KMS-11 (cell line): ENCODE measurements around the gene EPC2.

Experiments
- H2AFZ ChIP-seq: fragments of 200-600 bp; sonication (generic); 2 replicates; pipeline ENCODE4 v1.6.1; 2016; ENCODE audit warnings: antibody characterized with exemption, mixed run types, low read depth
- H3K27ac ChIP-seq: fragments of 200-600 bp; sonication (generic); 2 replicates; pipeline ENCODE4 v1.6.1; 2016; ENCODE audit warnings: mild to moderate bottlenecking, mixed run types
- H3K27me3 ChIP-seq: fragments of 200-600 bp; sonication (generic); 2 replicates; pipeline ENCODE4 v1.6.1; 2017; ENCODE audit warnings: mild to moderate bottlenecking, low read depth, mixed run types, moderate library complexity; ENCODE audit not compliant: insufficient read depth
- H3K36me3 ChIP-seq: fragments of 200-600 bp; sonication (generic); 2 replicates; pipeline ENCODE4 v1.6.1; 2017; ENCODE audit warnings: mild to moderate bottlenecking, mixed run types; ENCODE audit not compliant: insufficient read depth
- H3K4me1 ChIP-seq: fragments of 200-600 bp; sonication (generic); 2 replicates; pipeline ENCODE4 v1.6.1; 2016; ENCODE audit warnings: mild to moderate bottlenecking, low read depth, mixed run types; ENCODE audit not compliant: poor library complexity, severe bottlenecking
- H3K4me2 ChIP-seq: fragments of 200-600 bp; sonication (generic); 2 replicates; pipeline ENCODE4 v1.7.0; 2016; ENCODE audit warnings: mild to moderate bottlenecking, mixed run types
- H3K4me3 ChIP-seq: fragments of 200-600 bp; sonication (generic); IDR thresholded peaks from 2 replicates; pipeline ENCODE4 v1.6.1; 2017; ENCODE audit warnings: low read depth, low read length, mixed read lengths; ENCODE audit not compliant: insufficient read depth
- H3K79me2 ChIP-seq: fragments of 200-600 bp; sonication (generic); 2 replicates; pipeline ENCODE4 v1.6.1; 2016; ENCODE audit warnings: low read depth, mixed run types; ENCODE audit not compliant: insufficient read depth
- H3K9ac ChIP-seq: fragments of 200-600 bp; sonication (generic); 2 replicates; pipeline ENCODE4 v1.6.1; 2016; ENCODE audit warnings: mild to moderate bottlenecking, mixed run types
- H4K20me1 ChIP-seq: fragments of 200-600 bp; sonication (generic); 2 replicates; pipeline ENCODE4 v1.6.1; 2016; ENCODE audit warnings: mild to moderate bottlenecking, mixed run types; ENCODE audit not compliant: insufficient read depth
- TF ChIP-seq, protein P1 (sequence below): fragments of 200-600 bp; sonication (generic); conservative IDR thresholded peaks from 2 replicates; pipeline ENCODE4 v1.6.1; 2017; ENCODE audit warnings: low read depth, mild to moderate bottlenecking, antibody characterized with exemption, low read length, moderate library complexity, mixed read lengths

EPC2 gene

DNA sequence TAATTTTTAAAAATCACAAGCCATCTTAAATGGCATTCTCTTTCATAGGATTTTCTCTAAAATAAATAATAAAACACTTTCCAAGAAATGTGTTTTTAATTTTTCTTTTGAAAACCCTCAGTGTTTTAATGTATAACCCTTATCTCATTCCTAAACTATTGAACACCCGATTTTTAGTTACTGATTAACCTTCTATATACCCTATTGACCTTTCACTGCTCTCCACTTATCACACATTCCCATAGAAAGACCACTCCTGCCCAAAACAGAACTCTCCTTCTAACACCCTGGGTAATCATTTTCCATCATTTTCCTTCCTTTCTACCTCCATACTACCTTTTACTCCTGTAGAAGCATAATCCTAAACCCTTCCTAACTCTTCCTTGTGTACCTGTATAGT lies 102.4 kb downstream of the EPC2 start:
- no peaks in the 10 kb centered on the region for H3K36me3 ChIP-seq

DNA sequence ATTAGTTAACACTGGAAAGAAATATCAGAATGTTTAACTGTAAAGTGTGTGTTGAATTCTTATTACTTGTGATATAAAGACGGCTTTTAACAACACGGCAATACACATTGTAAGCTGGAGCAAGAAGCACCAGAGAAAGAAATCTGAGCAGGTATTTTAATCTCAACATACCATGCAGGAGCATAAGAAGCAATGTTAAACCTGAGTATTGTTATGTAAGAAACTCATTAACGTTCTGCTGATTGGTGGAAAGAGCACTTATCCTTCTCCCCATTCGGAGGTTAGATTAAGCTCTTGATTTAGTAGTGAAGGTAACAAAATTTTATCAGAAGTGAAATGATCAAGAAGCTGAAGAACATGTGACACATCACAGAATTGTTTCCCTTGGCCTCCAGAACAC lies 107.4 kb downstream of the EPC2 start:
- Histone ChIP-seq H3K9ac (no peak overlapping the region), H4K20me1 (no peaks in the 10 kb centered on the region), H3K4me2 (no peak overlapping the region), H3K4me3 (no peak overlapping the region), H3K36me3 (no peaks in the 10 kb centered on the region), H3K4me1 (no peaks in the 10 kb centered on the region), H3K27me3 (no peaks in the 10 kb centered on the region), H3K79me2 (no peaks in the 10 kb centered on the region), H3K27ac (no peak overlapping the region), H2AFZ (no peak overlapping the region)
- TF ChIP-seq, protein P1, sequence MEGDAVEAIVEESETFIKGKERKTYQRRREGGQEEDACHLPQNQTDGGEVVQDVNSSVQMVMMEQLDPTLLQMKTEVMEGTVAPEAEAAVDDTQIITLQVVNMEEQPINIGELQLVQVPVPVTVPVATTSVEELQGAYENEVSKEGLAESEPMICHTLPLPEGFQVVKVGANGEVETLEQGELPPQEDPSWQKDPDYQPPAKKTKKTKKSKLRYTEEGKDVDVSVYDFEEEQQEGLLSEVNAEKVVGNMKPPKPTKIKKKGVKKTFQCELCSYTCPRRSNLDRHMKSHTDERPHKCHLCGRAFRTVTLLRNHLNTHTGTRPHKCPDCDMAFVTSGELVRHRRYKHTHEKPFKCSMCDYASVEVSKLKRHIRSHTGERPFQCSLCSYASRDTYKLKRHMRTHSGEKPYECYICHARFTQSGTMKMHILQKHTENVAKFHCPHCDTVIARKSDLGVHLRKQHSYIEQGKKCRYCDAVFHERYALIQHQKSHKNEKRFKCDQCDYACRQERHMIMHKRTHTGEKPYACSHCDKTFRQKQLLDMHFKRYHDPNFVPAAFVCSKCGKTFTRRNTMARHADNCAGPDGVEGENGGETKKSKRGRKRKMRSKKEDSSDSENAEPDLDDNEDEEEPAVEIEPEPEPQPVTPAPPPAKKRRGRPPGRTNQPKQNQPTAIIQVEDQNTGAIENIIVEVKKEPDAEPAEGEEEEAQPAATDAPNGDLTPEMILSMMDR, result no peak

More for the DNA sequence above, 102.4 kb downstream of the EPC2 start:
- H3K4me2 ChIP-seq, result no peak overlapping the region
- no peak overlapping the region for H3K9ac ChIP-seq
- no peaks in the 10 kb centered on the region for H3K27me3 ChIP-seq
- no peaks in the 10 kb centered on the region for H3K4me1 ChIP-seq
- no peaks in the 10 kb centered on the region for H4K20me1 ChIP-seq
- no peak overlapping the region for H3K27ac ChIP-seq
- TF ChIP-seq, protein P1, result no peak
- no peak overlapping the region for H3K4me3 ChIP-seq
- H2AFZ ChIP-seq, result no peak overlapping the region
- no peaks in the 10 kb centered on the region for H3K79me2 ChIP-seq

DNA sequence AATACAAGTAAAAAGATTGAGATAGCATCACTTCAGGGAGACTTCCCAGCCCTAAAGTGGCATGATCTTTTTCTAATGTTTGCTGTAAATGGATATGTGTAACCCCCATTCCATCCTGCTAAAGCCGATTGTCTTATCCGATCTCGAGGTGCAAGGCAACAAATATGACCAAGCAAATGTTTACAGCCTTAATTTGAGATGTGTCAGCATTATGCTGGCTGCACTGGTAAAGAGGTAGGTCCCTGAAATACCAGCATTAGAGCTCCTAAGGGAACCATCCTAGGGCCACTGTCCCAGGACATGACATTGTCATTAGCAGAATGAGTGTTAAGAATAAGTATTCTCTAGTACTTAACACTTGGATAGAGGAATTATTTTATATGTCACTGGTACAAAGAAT lies 108.4 kb downstream of the EPC2 start:
- TF ChIP-seq, protein P1, result no peak
- Histone ChIP-seq H2AFZ (no peak overlapping the region), H3K4me1 (no peaks in the 10 kb centered on the region), H3K9ac (no peak overlapping the region), H3K4me3 (no peak overlapping the region), H3K4me2 (no peak overlapping the region), H3K27me3 (no peaks in the 10 kb centered on the region), H3K36me3 (no peaks in the 10 kb centered on the region), H3K27ac (no peak overlapping the region), H4K20me1 (no peaks in the 10 kb centered on the region), H3K79me2 (no peaks in the 10 kb centered on the region)

DNA sequence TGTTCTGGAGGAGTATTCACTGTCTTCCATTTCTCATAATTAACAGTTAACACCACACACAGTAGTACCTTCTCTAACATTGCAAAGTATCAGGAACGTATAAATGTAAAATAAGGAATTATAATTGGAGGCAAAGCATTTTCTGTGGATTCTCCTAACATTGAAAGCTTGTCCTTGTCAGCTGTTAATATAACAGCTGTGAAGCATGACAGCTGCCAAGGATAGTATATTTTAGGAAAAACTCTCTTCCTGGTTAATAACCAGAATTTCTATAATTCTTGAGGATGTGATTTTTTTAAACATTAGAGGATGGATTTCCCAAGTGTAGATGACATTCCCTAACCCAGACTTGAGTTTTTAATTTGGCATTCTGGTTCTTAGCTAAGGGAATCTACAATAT lies 110.3 kb downstream of the EPC2 start:
- Histone ChIP-seq H3K79me2 (no peaks in the 10 kb centered on the region), H4K20me1 (no peaks in the 10 kb centered on the region), H3K4me1 (no peaks in the 10 kb centered on the region), H3K27me3 (no peaks in the 10 kb centered on the region), H3K9ac (no peak overlapping the region), H2AFZ (no peak overlapping the region), H3K4me2 (no peak overlapping the region), H3K27ac (no peak overlapping the region), H3K4me3 (no peak overlapping the region), H3K36me3 (no peaks in the 10 kb centered on the region)
- TF ChIP-seq, protein P1, result no peak
